Endothelial cell of umbilical vein (primary cell): Measurements from ENCODE around the gene NFILZ. TPM values are rescaled to one million over a fixed set of nuclear protein-coding genes. Genes with fewer than 3 reads are reported as not detected.

ENCODE experiments used
- BruUV-seq: library from RNA; stranded (reverse); fragments of 400-500 nt; replicated peaks from 2 replicates; lab custom pipeline; 2021; lab: Mats Ljungman, UMichigan
- CTCF ChIA-PET: fragments of 300-600, 350-600 bp; sonication (Branson Sonifier 250); formaldehyde crosslinking; loops from one replicate; lab custom pipeline; 2021; ENCODE audit warnings: antibody characterized with exemption, inconsistent platforms; lab: Charles Lee
- POLR2A ChIA-PET: fragments of 300-600, 350-600 bp; sonication (Branson Sonifier 250); formaldehyde crosslinking; loops from one replicate; lab custom pipeline; 2021; ENCODE audit warnings: antibody characterized with exemption, inconsistent platforms; lab: Charles Lee
- DNase-seq: peaks from one replicate; pipeline ENCODE4 v3.0.0-alpha.2; 2011; ENCODE audit warnings: low read depth, low spot score
- FAIRE-seq: peaks from 2 replicates; lab custom pipeline; 2011; peaks lifted over from hg19 to GRCh38; lab: Jason Lieb, UNC
- H2AFZ ChIP-seq: 2 replicates; pipeline ENCODE4 v1.6.0; 2012; ENCODE audit warnings: low read depth, low read length, control low read depth, inconsistent platforms
- H3K27ac ChIP-seq: 2 replicates; pipeline ENCODE4 v1.5.1; 2011; ENCODE audit warnings: low read depth, mild to moderate bottlenecking, control low read depth, low read length, moderate library complexity; ENCODE audit not compliant: insufficient read depth
- H3K27me3 ChIP-seq, 2 experiments: 2 replicates each; pipeline versions ENCODE4 v1.6.0 to v1.6.1; 2011; ENCODE audit warnings: low read length in 2 of 2, mixed read lengths in 1 of 2; ENCODE audit not compliant: control insufficient read depth in 2 of 2, insufficient read depth in 2 of 2
- H3K36me3 ChIP-seq, 2 experiments: 2 replicates in 1 of 2; 3 replicates in 1 of 2; pipeline ENCODE4 v1.5.1; 2011; ENCODE audit warnings: low read length in 2 of 2, mild to moderate bottlenecking in 1 of 2, moderate library complexity in 1 of 2; ENCODE audit not compliant: control insufficient read depth in 2 of 2, insufficient read depth in 2 of 2; ENCODE audit errors: extremely low read depth in 1 of 2
- H3K4me1 ChIP-seq: 3 replicates; pipeline ENCODE4 v1.5.1; 2011; ENCODE audit warnings: mild to moderate bottlenecking, low read length; ENCODE audit not compliant: control insufficient read depth, insufficient read depth; ENCODE audit errors: extremely low read depth
- H3K4me2 ChIP-seq: 2 replicates; pipeline ENCODE4 v1.6.1; 2011; ENCODE audit warnings: low read length, control low read depth, mixed read lengths; ENCODE audit not compliant: insufficient read depth
- H3K4me3 ChIP-seq, 3 experiments: fragments of 200-600 bp in 1 of 3; sonication (generic), shearing (Covaris generic) in 1 of 3; replicated peaks in 1 of 3; 2 replicates each; pipeline ENCODE4 v1.5.1; 2011 to 2016; ENCODE audit warnings: control low read depth in 3 of 3, low read length in 3 of 3, mild to moderate bottlenecking in 2 of 3, inconsistent platforms in 1 of 3, low read depth in 1 of 3, moderate library complexity in 1 of 3; ENCODE audit not compliant: insufficient read depth in 1 of 3
- H3K79me2 ChIP-seq: 2 replicates; pipeline ENCODE4 v1.6.0; 2012; ENCODE audit warnings: low read length, inconsistent platforms; ENCODE audit not compliant: control insufficient read depth, insufficient read depth
- H3K9ac ChIP-seq: replicated peaks from 2 replicates; pipeline ENCODE3; 2011; ENCODE audit warnings: low read length, control low read depth; ENCODE audit not compliant: insufficient read depth; ENCODE audit errors: extremely low read depth
- H3K9me1 ChIP-seq: replicated peaks from 3 replicates; pipeline ENCODE4 v1.6.0; 2011; ENCODE audit warnings: mild to moderate bottlenecking, low read length; ENCODE audit not compliant: control insufficient read depth, insufficient read depth; ENCODE audit errors: extremely low read depth
- H3K9me3 ChIP-seq: replicated peaks from 2 replicates; pipeline ENCODE4 v1.5.1; 2012; ENCODE audit warnings: low read length, inconsistent platforms; ENCODE audit not compliant: control insufficient read depth, insufficient read depth
- H4K20me1 ChIP-seq: replicated peaks from 2 replicates; pipeline ENCODE3; 2011; ENCODE audit warnings: mild to moderate bottlenecking, low read length; ENCODE audit not compliant: control insufficient read depth, insufficient read depth; ENCODE audit errors: extremely low read depth
- CTCF ChIP-seq, 2 donors: IDR thresholded peaks; 1 replicate in 1 of 2; 2 replicates in 1 of 2; pipeline ENCODE4 v1.5.1; 2011; ENCODE audit warnings: low read length in 2 of 2, mild to moderate bottlenecking in 2 of 2, moderate library complexity in 2 of 2, control low read depth in 1 of 2, inconsistent platforms in 1 of 2, low read depth in 1 of 2; ENCODE audit not compliant: insufficient read depth in 1 of 2; ENCODE audit errors: extremely low read depth in 1 of 2
- EZH2 ChIP-seq: IDR thresholded peaks from 2 replicates; pipeline ENCODE4 v1.6.1; 2012; ENCODE audit warnings: borderline replicate concordance, low read depth, mild to moderate bottlenecking, moderate library complexity, low read length, inconsistent platforms; ENCODE audit not compliant: severe bottlenecking
- FOS ChIP-seq: IDR thresholded peaks from 2 replicates; pipeline ENCODE4 v1.6.1; 2011; ENCODE audit warnings: mild to moderate bottlenecking, low read length, moderate library complexity, borderline replicate concordance; ENCODE audit not compliant: insufficient read depth
- GATA2 ChIP-seq: IDR thresholded peaks from 2 replicates; pipeline ENCODE4 v1.7.0; 2011; ENCODE audit warnings: low read depth, mild to moderate bottlenecking, moderate library complexity, mixed read lengths, low read length; ENCODE audit not compliant: insufficient read length, insufficient read depth
- JUN ChIP-seq: IDR thresholded peaks from 2 replicates; pipeline ENCODE4 v1.6.1; 2011; ENCODE audit warnings: borderline replicate concordance, low read depth; ENCODE audit not compliant: insufficient read length, insufficient read depth
- MYC ChIP-seq: IDR thresholded peaks from one replicate; pipeline ENCODE4 v1.6.1; 2011; ENCODE audit warnings: mild to moderate bottlenecking, low read depth, low read length
- POLR2AphosphoS5 ChIP-seq: IDR thresholded peaks from 2 replicates; pipeline ENCODE4 v1.6.1; 2012; ENCODE audit warnings: low read depth, mild to moderate bottlenecking, control low read depth, low read length, moderate library complexity; ENCODE audit not compliant: insufficient read depth
- dilution Hi-C: fragments of 300-500 bp; cut with MboI; formaldehyde crosslinking; loops from one replicate; pipeline ENCODE4 v1.15.0; 2019; ENCODE audit warnings: low sequenced_read_pairs; ENCODE audit not compliant: extremely low pct_ligation_motif_present
- intact Hi-C: fragments of 100-400 bp; cut with micrococcal nuclease; formaldehyde crosslinking; loops from one replicate; pipeline ENCODE4 v1.10.0; 2022
- polyA plus RNA-seq, 4 experiments: library from polyadenylated mRNA; depleted of rRNA in 3 of 4; stranded (reverse) in 3 of 4; unstranded in 1 of 4; fragments of >200 nt; gene quantifications; 2 replicates each; pipeline versions ENCODE4 v1.2.1 to v1.2.3, GENCODE V29; 2011 to 2012; ENCODE audit warnings: missing spikeins in 1 of 4
- total RNA-seq: library from RNA; stranded (reverse); gene quantifications from 2 replicates; pipeline ENCODE4 v1.2.3, GENCODE V29; 2021
- TF ChIP-seq, protein P1 (sequence below): IDR thresholded peaks from 2 replicates; pipeline ENCODE4 v1.6.1; 2011; ENCODE audit not compliant: insufficient read depth, insufficient read length

NFILZ gene
- total and polyA plus RNA-seq, 2 donors (not counting 3 experiments of a cell fraction or from before 2014, with no cell fraction given), result not detected

GRCh38 chr19:8640402-8641004 is 10.1 kb downstream of the NFILZ start:
- H2AFZ ChIP-seq, result no peak overlapping the region
- H3K36me3 ChIP-seq, result no peaks in the 10 kb centered on the region
- no peaks in the 10 kb centered on the region for H3K9me3 ChIP-seq
- intact Hi-C loops (no loop called here), dilution Hi-C loops (no loop called here)
- no peaks in the 10 kb centered on the region for H3K79me2 ChIP-seq
- no peak overlapping the region for H3K9ac ChIP-seq
- no peaks in the 10 kb centered on the region for H3K27me3 ChIP-seq
- no peaks in the 10 kb centered on the region for H4K20me1 ChIP-seq
- no peaks in the 10 kb centered on the region for H3K4me1 ChIP-seq
- no peak overlapping the region for H3K4me2 ChIP-seq
- no peak overlapping the region for H3K4me3 ChIP-seq
- BruUV-seq, result no TSS peak
- TF ChIP-seq, protein P1, sequence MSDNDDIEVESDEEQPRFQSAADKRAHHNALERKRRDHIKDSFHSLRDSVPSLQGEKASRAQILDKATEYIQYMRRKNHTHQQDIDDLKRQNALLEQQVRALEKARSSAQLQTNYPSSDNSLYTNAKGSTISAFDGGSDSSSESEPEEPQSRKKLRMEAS, result no peak
- TF ChIP-seq POLR2AphosphoS5, result no peak
- TF ChIP-seq JUN, result no peak
- TF ChIP-seq GATA2, result no peak
- no peak for TF ChIP-seq EZH2
- TF ChIP-seq MYC, result no peak
- no peak for TF ChIP-seq FOS
- no peak for TF ChIP-seq CTCF (IDR thresholded peaks at IDR 0.05; ENCODE audit: extremely low read depth in 1 of 2, insufficient read depth in 1 of 2, low read depth in 1 of 2, low read length in 2 of 2)
- H3K27ac ChIP-seq, result no peak overlapping the region
- CTCF ChIA-PET, result interaction anchor here (0.6 to 4.1 kb wide), 3 partner anchors 9 to 1158 kb away, joined by 3 to 82 read pairs (median 3); no protein-coding TSS in a partner anchor
- no peaks in the 10 kb centered on the region for H3K9me1 ChIP-seq
- FAIRE-seq (no peak), DNase-seq (no peak)
- POLR2A ChIA-PET, result no interaction called here
